ENCODE measurements around the gene BMPR1A.

Gene BMPR1A

DNA sequence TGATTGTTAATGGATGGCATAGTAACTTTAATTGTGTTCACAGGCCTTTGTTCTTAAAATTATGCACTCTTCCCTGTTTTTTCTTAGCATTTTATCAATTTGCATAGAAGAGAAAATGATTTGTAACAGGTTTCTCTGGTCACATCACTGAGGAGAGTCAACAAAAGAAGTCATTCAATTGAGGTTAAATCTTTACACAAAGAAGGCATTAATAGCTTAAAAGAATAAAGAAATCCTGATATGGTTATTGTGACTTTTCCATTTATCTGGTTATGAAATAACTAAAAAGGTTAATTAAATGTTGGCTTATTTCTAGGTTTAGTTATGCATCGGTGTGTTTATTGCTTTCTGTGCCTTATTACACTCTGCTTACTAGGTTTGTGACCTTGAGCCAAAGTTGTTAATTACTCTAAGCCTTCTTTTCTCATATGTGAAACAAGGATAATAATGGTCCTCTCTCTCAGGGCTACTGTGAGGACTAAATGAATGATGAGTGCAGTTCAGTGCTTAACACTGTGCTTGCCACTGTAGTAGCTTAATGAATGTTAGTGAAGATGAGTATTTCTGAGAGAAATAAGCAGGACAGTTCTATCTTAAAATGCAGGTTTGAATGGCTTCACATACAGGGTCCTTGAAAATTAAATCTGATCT lies 12.1 kb downstream of the BMPR1A start:
- no peak for DNase-seq

GRCh38 chr10:86769991-86770390 lies 13.6 kb downstream of the BMPR1A start:
- no peak for DNase-seq

DNA sequence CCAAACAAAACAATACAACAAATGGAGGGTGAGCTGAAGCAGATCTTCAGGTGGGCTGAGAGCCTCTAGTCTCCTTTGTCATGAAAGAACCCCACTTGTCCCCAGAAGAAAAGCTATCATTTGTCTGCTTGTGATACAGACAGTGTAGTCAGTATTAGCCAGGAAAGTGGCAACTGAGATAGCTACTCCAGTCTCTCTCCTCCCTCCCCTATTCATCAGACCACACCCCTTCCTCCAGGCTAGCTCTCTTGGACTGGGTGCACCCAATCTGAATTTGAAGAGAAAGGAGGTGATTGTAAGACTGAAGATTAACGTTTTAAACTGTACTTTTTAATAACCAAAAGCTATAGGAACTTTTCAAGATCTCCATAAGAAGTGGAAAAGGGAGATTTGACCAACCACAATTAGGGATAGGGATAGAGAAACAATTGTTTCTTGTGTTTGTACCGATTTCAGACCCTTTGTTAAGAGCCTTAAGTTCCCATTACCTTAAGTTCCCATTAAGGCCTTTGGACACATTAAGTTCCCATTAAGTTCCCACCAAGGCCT lies 14.1 kb downstream of the BMPR1A start:
- no peak for DNase-seq

- no peak for DNase-seq
These were observed 17.1 kb downstream of the BMPR1A start for GRCh38 chr10:86773498-86773897.

DNA sequence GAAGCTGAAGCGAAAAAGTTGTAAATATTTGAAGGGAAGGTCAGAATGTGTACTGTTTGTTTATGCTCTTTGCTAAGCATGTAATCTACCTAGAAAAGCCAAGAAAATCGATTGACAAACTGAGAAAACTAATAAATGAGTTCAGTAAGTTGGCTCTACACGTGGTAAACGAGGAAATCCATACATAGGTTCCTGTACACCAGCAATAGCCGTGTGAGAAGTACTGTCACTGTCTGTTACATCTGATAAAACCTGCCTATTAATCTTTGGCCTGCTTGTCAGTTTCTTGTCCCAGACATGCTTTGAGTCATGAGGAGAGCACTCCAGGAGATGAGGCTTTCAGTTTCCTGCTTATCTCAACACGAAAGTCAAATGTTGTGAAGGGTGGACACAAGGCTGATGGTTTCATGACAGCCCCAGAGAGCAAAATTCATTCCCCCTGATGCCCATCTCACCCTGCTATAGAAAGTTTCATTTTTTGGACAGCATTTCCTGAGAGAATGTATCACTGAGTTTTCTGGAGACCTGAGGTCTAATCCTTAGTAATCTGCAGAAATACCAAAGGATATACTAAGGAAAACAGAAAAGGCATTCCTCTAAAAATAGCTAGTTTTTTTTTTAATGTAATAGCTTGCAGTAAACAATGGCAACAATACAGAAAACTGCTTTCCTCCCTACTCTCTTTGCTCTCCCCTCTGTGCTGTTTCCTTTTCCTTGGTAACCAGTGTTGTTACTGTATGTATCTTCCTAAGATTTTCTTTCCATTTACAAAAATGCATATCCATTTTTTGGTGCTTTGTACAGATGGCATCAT lies 18.8 kb downstream of the BMPR1A start:
- DNase-seq, result no peak

- no peak for DNase-seq
These were observed 19.4 kb downstream of the BMPR1A start for GRCh38 chr10:86775870-86776180.

- DNase-seq, result no peak
These were observed 23.0 kb downstream of the BMPR1A start for GRCh38 chr10:86779220-86780017.

- no peak for DNase-seq
These were observed 26.4 kb downstream of the BMPR1A start for GRCh38 chr10:86782701-86783418.

DNA sequence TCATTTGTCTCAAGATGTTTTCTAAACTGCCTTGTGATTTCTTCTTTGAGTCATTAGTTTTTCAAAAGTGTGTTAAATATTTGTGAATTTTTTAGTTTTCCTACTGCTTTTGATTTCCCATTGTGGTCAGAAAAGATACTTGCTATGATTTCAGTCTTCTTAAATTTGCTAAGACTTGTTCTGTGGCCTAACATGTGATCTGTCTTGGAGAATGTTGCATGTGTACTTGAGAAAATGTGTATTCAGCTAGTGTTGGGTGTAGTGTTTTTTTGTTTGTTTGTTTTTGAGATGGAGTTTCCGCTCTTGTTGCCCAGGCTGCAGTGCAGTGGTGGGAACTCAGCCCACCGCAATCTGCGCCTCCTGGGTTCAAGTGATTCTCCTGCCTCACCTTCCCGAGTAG lies 28.6 kb downstream of the BMPR1A start:
- DNase-seq, result no peak

GRCh38 chr10:86785968-86786367 lies 29.5 kb downstream of the BMPR1A start:
- DNase-seq, result no peak

DNA sequence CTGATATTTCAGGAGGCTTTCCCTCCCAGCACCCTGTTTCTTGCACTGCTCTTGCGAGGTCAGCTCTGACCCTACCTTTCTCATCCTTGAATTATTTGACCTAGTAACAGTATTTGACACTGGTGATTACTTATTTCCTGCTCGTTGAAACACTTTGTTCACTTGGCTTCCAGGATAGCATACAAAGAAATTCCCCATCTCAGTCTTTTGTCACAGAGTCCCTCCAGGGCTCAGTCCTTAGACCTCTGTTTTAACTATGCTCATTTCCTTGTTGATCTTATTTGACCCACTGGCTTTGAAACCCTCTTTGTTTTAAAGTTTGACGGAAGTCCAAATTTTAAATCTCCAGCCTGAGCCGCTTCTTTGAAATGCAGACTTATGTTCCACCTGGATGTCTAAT lies 29.9 kb downstream of the BMPR1A start:
- DNase-seq, result no peak

GRCh38 chr10:86790394-86790793 lies 34.0 kb downstream of the BMPR1A start:
- no peak for DNase-seq

DNA sequence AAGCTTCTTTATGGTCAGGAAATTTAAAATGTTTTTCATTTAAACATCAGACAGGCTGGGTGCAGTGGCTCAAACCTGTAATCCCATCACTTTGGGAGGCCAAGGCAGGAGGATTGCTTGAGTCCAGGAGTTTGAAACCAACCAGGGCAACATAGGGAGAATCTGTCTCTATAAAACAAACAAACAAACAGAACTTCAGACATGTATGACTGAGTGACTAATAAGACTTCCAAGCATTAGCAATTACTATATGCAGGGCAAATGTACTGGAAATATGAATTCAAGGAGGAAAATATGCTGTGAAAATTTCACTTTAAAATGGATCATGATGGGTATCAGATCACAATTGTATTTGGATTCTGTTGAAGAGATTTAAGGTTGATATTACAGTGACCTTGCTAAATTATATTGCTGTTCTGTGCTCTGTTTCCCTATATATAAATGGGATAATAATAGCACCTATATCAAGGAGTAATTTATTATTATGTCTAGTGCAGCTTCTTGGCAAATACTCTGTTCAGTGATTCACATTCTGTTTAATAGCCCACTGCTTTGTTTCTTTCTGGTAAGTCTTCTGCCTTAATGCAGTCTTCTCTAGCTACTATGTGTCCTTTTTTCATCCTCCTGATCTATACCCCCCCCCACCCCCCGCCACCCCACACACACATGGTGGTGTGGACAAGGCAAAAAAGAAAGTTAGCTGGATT lies 36.2 kb downstream of the BMPR1A start:
- no peak for DNase-seq

GRCh38 chr10:86793696-86794095 lies 37.3 kb downstream of the BMPR1A start:
- DNase-seq, result no peak

DNA sequence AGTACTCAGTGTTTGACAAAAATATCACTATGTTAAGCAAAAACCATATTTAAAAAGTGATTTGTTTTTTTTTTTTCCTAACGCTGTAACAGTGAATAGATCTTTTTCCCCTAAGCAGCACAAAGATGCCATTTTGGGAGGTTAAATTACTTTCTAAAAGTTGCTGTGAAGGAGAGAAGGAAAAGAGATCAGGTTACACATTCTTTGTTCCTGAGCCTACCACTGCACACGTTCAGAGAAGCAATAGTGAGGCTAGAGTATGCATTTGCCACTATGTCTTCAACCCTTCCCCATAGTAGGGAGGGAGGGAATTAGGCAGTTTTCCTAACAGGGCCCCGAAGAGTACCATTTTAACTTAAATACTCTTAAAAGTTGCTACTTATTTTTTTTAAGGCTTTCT lies 38.9 kb downstream of the BMPR1A start:
- DNase-seq, result peak; percentile 36

DNA sequence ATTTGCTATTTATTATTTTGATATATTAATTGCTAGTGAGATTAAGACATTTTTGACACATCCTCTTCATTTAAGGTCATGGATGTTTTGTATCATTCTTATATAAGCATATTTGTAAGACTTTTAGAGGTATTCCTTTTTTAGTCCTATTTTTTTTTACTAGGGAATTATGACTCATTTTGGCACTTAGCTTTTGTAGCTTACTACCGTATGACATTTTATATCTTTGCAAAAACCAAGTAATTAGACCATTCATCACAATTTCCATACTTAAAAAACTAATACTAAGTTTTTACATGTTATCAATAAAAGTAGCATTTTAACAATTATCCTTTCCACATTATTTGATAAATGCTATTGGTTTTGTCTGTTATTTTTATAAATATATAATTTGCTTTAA lies 41.6 kb downstream of the BMPR1A start:
- no peak for DNase-seq

GRCh38 chr10:86798611-86799010 lies 42.2 kb downstream of the BMPR1A start:
- no peak for DNase-seq

GRCh38 chr10:86799188-86799845 lies 42.9 kb downstream of the BMPR1A start:
- no peak for DNase-seq

DNA sequence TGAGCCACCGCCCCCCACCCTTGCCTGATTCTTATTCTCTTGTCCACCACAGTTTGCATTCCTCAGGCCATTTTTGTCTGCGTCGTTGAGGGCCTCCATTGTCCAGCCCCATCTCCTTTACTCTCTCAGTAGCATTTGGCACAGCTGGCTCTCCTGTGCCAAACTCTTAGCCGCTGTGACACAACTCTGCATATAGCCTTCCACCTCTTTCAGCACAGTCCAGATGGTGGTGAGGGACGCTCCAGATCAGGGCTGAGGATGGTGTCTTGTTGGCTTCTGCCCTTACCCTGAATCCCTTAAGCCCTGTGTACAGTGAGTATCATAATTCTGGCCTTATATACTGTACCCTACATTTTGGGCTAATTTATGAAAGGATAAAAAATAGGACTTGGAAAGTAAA lies 45.6 kb downstream of the BMPR1A start:
- no peak for DNase-seq

DNA sequence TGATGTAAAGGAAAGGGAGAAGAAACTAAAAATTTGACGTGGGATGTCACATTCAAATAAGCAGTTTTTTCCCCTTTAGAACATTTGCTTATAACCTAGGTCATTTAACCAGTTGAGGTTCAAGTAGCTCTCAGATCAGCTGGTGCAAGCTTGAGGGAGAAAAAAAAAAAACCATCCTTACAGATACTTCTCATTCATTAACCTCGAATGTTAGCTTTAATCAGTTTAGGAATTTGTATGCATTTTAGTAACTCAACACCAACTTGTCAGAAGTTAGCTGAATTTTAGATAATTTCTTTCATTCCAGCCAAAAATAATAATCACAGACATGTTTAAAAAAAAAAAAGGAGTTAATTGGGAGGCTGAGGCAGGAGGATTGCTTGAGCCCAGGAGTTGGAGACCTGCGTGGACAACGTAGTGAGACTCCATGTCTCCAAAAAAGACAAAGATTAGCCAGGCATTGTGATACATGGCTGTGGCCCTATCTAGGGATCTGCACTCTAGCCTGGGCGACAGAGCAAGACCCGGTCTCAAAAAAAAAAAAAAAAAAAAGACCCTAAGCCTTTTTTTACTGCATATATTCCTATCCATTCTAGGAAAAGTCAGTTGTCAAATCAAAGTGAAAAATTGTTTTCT lies 46.2 kb downstream of the BMPR1A start:
- DNase-seq, result no peak

- DNase-seq, result no peak
These were observed 46.7 kb downstream of the BMPR1A start for GRCh38 chr10:86803156-86803555.

Data from left hindlimb (tissue), 1 donor.